PC-9 (cell line): ENCODE results near the gene TBPL2. TPM values are rescaled to one million over a fixed set of nuclear protein-coding genes. Genes with fewer than 3 reads are reported as not detected.
A peak's percentile ranks its signal among the peaks of the same experiment; 100 is the strongest.

Experiments
- Bru-seq: library from RNA; stranded (reverse); fragments of 400-500 nt; gene quantifications from one replicate; lab custom pipeline; 2021; lab: Mats Ljungman, UMichigan
- BruChase-seq, 2 experiments: library from RNA; stranded (reverse); fragments of 400-500 nt; gene quantifications; one replicate each; lab custom pipeline; 2021; lab: Mats Ljungman, UMichigan
- BruUV-seq: library from RNA; stranded (reverse); fragments of 400-500 nt; replicated peaks from 2 replicates; lab custom pipeline; 2021; lab: Mats Ljungman, UMichigan
- CTCF ChIA-PET: fragments of 300-600 bp; sonication (Branson Sonifier 250); formaldehyde crosslinking; loops from one replicate; lab custom pipeline; 2022; ENCODE audit warnings: antibody characterized with exemption; lab: Charles Lee
- POLR2A ChIA-PET: fragments of 300-600 bp; sonication (Branson Sonifier 250); formaldehyde crosslinking; loops from one replicate; lab custom pipeline; 2022; ENCODE audit warnings: antibody characterized with exemption; ENCODE audit not compliant: unreplicated experiment; lab: Charles Lee
- DNase-seq, 2 experiments: peaks; one replicate each; pipeline versions ENCODE4 v3.0.0 to v3.0.0-alpha.2; 2015 to 2022; ENCODE audit warnings: mixed read lengths in 1 of 2
- H2AFZ ChIP-seq: fragments of 200-600 bp; sonication (generic); 2 replicates; pipeline ENCODE4 v1.8.1; 2017; ENCODE audit warnings: antibody characterized with exemption
- H3F3A ChIP-seq: fragments of 200-600 bp; sonication (generic); 2 replicates; pipeline ENCODE4 v1.8.1; 2017; ENCODE audit warnings: antibody characterized with exemption, mild to moderate bottlenecking, low read depth; ENCODE audit not compliant: insufficient read depth
- H3K27ac ChIP-seq: fragments of 200-600 bp; sonication (generic); 2 replicates; pipeline ENCODE4 v1.6.1; 2016; ENCODE audit warnings: mixed run types
- H3K27me3 ChIP-seq: fragments of 200-600 bp; sonication (generic); 2 replicates; pipeline ENCODE4 v1.6.1; 2016; ENCODE audit warnings: low read depth, mixed run types; ENCODE audit not compliant: insufficient read depth
- H3K36me3 ChIP-seq: fragments of 200-600 bp; sonication (generic); 2 replicates; pipeline ENCODE4 v1.6.1; 2016; ENCODE audit warnings: low read depth, mixed run types
- H3K4me1 ChIP-seq: fragments of 200-600 bp; sonication (generic); replicated peaks from 2 replicates; pipeline ENCODE4 v1.6.1; 2016; ENCODE audit warnings: mixed run types; ENCODE audit not compliant: insufficient read depth
- H3K4me2 ChIP-seq: fragments of 200-600 bp; sonication (generic); 2 replicates; pipeline ENCODE4 v1.6.1; 2017; ENCODE audit warnings: mixed run types
- H3K4me3 ChIP-seq: fragments of 200-600 bp; sonication (generic); 2 replicates; pipeline ENCODE4 v1.6.1; 2016; ENCODE audit warnings: mixed run types
- H3K79me2 ChIP-seq: fragments of 200-600 bp; sonication (generic); 2 replicates; pipeline ENCODE4 v1.6.1; 2017; ENCODE audit warnings: low read depth, mixed run types
- H3K9me2 ChIP-seq: fragments of 200-600 bp; sonication (generic); 2 replicates; pipeline ENCODE4 v1.8.1; 2017; ENCODE audit warnings: mild to moderate bottlenecking; ENCODE audit not compliant: insufficient read depth
- H3K9me3 ChIP-seq: fragments of 200-600 bp; sonication (generic); 2 replicates; pipeline ENCODE4 v1.8.1; 2016; ENCODE audit warnings: low read depth; ENCODE audit not compliant: insufficient read depth
- H4K20me1 ChIP-seq: fragments of 200-600 bp; sonication (generic); 2 replicates; pipeline ENCODE4 v1.8.1; 2017; ENCODE audit not compliant: insufficient read depth
- EZH2 ChIP-seq: fragments of 200-600 bp; sonication (generic); IDR thresholded peaks from 2 replicates; pipeline ENCODE4 v1.8.0; 2017; ENCODE audit warnings: antibody characterized with exemption, low read depth
- intact Hi-C: fragments of 100-400 bp; cut with micrococcal nuclease; formaldehyde crosslinking; loops from one replicate; pipeline ENCODE4 v1.10.0; 2022; ENCODE audit not compliant: unreplicated experiment
- long read RNA-seq: library from polyadenylated mRNA; stranded (forward); transcript quantifications from one replicate; pipeline ENCODE4 v2.0.0, GENCODE V29; 2022
- total RNA-seq: library from RNA; stranded (reverse); gene quantifications from 2 replicates; pipeline ENCODE4 v1.2.3, GENCODE V29; 2021
- TF ChIP-seq, protein P1 (sequence below): fragments of 200-600 bp; sonication (generic); conservative IDR thresholded peaks from 2 replicates; pipeline ENCODE4 v1.6.1; 2017; ENCODE audit warnings: mixed run types, antibody characterized with exemption, mild to moderate bottlenecking, moderate library complexity

The TBPL2 gene
- total RNA-seq (not detected in 2 replicates), Bru-seq, nascent RNA (percentile 6 among the genes with signal in this experiment), BruChase-seq, experiment 1, labeled RNA remaining after a 2-hour chase (percentile 16 among the genes with signal in this experiment), BruChase-seq, experiment 2, labeled RNA remaining after a 6-hour chase (percentile 12 among the genes with signal in this experiment)
- long read RNA-seq: 0 reads

DNA sequence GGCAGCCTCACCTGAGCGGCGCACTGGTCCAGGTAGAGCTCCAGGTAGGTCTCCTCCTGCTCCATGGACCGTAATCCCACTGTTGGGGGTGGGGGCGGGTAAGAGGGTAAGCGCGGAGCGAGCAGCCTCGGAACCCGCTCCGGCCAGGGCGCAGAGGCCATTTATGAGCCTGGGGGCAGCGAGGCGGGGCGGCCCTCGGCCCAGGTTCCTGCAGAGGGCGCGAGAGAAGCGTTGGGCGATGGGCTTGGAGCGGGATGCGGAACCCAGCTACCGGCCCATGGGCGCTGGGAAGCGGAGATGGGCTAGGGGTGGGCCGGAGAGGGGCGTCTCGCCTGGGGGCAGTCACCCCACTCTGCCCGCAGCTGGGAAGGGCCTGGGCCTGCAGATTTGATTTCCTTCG, at the start of gene TBPL2:
TSS of gene TBPL2 (minus strand) at position 232 of the 400 bp plus-strand sequence. CDS start at position 65, 167 bp downstream.
- H3K79me2 ChIP-seq: no peaks in the 10 kb centered on the region
- no peak for DNase-seq
- CTCF ChIA-PET: interaction anchor here (0.6 kb wide), 1 partner anchor 678 kb away, joined by 13 read pairs; no protein-coding TSS in a partner anchor
- no peak within 1 kb of the TSS for H3K4me2 ChIP-seq
- POLR2A ChIA-PET: no interaction called here
- TF ChIP-seq EZH2: no peak
- TF ChIP-seq, protein P1, sequence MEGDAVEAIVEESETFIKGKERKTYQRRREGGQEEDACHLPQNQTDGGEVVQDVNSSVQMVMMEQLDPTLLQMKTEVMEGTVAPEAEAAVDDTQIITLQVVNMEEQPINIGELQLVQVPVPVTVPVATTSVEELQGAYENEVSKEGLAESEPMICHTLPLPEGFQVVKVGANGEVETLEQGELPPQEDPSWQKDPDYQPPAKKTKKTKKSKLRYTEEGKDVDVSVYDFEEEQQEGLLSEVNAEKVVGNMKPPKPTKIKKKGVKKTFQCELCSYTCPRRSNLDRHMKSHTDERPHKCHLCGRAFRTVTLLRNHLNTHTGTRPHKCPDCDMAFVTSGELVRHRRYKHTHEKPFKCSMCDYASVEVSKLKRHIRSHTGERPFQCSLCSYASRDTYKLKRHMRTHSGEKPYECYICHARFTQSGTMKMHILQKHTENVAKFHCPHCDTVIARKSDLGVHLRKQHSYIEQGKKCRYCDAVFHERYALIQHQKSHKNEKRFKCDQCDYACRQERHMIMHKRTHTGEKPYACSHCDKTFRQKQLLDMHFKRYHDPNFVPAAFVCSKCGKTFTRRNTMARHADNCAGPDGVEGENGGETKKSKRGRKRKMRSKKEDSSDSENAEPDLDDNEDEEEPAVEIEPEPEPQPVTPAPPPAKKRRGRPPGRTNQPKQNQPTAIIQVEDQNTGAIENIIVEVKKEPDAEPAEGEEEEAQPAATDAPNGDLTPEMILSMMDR: no peak
- H3K4me1 ChIP-seq: peaks cover 5% of the 10 kb centered on the region
- H3K36me3 ChIP-seq: no peaks in the 10 kb centered on the region
- no peaks in the 10 kb centered on the region for H4K20me1 ChIP-seq
- H3F3A ChIP-seq: peaks cover 4% of the 10 kb centered on the region; the same call in 1 of the 2 replicates
- H3K9me2 ChIP-seq: no peaks in the 10 kb centered on the region
- H2AFZ ChIP-seq: no peak within 1 kb of the TSS
- H3K27ac ChIP-seq: no peak within 1 kb of the TSS
- intact Hi-C loops: loop anchor here (10.0 kb wide), 1 partner anchor 224 kb away; no protein-coding TSS in a partner anchor
- no peak within 1 kb of the TSS for H3K4me3 ChIP-seq
- no peaks in the 10 kb centered on the region for H3K9me3 ChIP-seq
- no TSS peak for BruUV-seq
- no peaks in the 10 kb centered on the region for H3K27me3 ChIP-seq

DNA sequence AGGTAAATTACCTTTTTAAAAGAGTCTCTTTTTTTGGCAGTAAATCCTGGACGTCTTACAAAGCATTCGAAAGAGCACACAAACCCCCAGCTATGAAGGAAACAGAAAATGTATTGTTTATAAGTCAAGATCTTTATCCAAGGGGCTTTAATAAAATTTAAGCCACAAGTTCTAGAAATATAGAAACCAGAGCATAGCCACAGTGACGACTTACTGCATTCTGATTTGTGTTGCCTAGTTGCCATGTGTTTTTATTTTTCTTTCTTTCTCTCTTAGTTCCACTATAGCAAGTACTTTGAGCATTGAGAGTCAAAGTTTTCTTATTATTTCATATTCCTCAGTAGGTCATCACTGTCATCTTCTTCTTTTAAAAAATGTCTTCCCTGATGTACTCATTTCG, 47.8 kb upstream of the TBPL2 start:
- no peak for DNase-seq
- H3K4me3 ChIP-seq: no peak overlapping the region
- H3K27me3 ChIP-seq: no peaks in the 10 kb centered on the region
- no peaks in the 10 kb centered on the region for H3K79me2 ChIP-seq
- BruUV-seq: no TSS peak
- H3K27ac ChIP-seq: no peak overlapping the region
- H3K9me3 ChIP-seq: no peaks in the 10 kb centered on the region
- H3K4me1 ChIP-seq: no peaks in the 10 kb centered on the region
- intact Hi-C loops: no loop called here
- no peaks in the 10 kb centered on the region for H3K9me2 ChIP-seq
- no peak overlapping the region for H2AFZ ChIP-seq
- no peak overlapping the region for H3K4me2 ChIP-seq
- POLR2A ChIA-PET: no interaction called here
- H3F3A ChIP-seq: no peaks in the 10 kb centered on the region
- TF ChIP-seq, protein P1: no peak
- TF ChIP-seq EZH2: no peak
- no peaks in the 10 kb centered on the region for H4K20me1 ChIP-seq
- H3K36me3 ChIP-seq: no peaks in the 10 kb centered on the region
- CTCF ChIA-PET: interaction anchor here (0.7 kb wide), 1 partner anchor 13 kb away, joined by 8 read pairs; no protein-coding TSS in a partner anchor

DNA sequence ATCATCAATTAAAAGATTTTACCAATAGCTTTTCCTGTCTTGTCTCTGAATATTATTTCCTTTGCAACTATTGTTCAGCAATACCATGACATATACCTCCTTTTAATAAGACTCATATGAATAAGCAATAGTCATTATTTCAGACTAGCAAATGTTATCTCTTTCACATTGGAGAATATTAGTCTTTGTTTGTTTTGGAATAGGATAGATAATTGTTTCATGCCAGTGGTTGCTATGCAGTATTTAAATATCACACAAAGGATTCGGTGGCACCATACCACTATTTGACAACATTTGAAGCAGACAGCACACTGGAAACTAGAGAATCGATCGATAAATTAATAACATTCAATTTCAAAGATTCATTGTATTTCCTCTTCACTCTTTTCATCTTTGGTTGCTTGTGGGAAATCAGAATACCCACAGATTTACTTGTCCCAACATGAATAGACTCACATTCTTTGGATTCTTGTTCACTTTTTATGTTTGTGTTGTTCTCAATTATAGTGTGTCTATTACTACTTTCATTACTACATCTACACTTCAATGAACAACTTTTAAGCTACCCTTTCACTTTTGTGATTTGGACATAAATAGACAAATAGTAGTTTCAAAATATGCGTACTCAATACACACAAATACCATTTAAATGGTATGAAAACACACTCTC, 42.7 kb upstream of the TBPL2 start:
- TF ChIP-seq, protein P1: no peak
- no peak for TF ChIP-seq EZH2
- Histone ChIP-seq H4K20me1 (no peaks in the 10 kb centered on the region), H3K4me3 (no peak overlapping the region), H3K9me3 (no peaks in the 10 kb centered on the region), H3K4me2 (no peak overlapping the region), H2AFZ (no peak overlapping the region), H3K27me3 (no peaks in the 10 kb centered on the region), H3K36me3 (no peaks in the 10 kb centered on the region), H3K9me2 (no peaks in the 10 kb centered on the region), H3K27ac (no peak overlapping the region), H3K79me2 (no peaks in the 10 kb centered on the region), H3F3A (no peaks in the 10 kb centered on the region), H3K4me1 (no peaks in the 10 kb centered on the region)
- DNase-seq: no peak
- no TSS peak for BruUV-seq
- ChIA-PET CTCF (no interaction called here), POLR2A (interaction anchor here (0.7 kb wide), 1 partner anchor 82 kb away, joined by 11 read pairs; no protein-coding TSS in a partner anchor)
- intact Hi-C loops: no loop called here
